Superior temporal gyrus (tissue), 1 donor: ENCODE data around the gene CDC42BPB.
"Not testable (repeated sequence)": the region's sequence is repeated elsewhere in the genome, so short reads cannot be mapped to it uniquely, and the experiment has no call there.

Source experiments
- DNase-seq: peaks from one replicate; pipeline ENCODE4 v3.0.0-alpha.2; 2016; ENCODE audit errors: extremely low spot score

Gene CDC42BPB

DNA sequence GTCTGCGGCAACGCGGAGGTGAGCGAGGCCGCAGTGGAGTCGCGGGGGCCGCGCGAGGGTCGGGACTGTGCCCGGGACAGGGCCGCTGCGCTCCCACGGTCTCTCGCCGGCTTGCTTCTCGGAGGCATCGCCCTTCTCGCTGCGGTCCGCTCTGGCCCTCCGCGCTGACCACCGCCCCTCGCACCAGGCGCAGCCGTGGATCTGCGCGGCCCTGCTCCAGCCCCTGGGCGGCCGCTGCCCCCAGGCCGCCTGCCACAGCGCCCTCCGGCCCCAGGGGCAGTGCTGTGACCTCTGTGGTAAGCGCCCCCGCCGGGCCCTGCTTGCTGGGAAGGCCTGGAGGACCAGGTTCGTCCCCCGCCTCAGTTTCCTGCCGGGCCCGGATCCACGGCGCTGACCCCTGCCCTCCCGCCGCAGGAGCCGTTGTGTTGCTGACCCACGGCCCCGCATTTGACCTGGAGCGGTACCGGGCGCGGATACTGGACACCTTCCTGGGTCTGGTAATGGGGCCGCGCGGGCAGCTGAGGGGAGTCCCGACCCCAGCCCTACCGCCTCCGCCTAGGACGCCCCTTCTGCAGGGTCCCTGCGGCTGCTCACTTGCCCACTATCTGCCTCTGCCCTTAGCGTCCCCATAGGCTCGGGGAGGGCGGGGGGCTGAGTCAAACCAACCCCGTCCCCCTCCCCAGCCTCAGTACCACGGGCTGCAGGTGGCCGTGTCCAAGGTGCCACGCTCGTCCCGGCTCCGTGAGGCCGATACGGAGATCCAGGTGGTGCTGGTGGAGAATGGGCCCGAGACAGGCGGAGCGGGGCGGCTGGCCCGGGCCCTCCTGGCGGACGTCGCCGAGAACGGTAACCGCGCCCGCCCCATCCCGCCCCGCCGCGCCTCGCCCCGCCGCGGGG lies 127.9 kb downstream of the CDC42BPB start:
- no peak for DNase-seq

DNA sequence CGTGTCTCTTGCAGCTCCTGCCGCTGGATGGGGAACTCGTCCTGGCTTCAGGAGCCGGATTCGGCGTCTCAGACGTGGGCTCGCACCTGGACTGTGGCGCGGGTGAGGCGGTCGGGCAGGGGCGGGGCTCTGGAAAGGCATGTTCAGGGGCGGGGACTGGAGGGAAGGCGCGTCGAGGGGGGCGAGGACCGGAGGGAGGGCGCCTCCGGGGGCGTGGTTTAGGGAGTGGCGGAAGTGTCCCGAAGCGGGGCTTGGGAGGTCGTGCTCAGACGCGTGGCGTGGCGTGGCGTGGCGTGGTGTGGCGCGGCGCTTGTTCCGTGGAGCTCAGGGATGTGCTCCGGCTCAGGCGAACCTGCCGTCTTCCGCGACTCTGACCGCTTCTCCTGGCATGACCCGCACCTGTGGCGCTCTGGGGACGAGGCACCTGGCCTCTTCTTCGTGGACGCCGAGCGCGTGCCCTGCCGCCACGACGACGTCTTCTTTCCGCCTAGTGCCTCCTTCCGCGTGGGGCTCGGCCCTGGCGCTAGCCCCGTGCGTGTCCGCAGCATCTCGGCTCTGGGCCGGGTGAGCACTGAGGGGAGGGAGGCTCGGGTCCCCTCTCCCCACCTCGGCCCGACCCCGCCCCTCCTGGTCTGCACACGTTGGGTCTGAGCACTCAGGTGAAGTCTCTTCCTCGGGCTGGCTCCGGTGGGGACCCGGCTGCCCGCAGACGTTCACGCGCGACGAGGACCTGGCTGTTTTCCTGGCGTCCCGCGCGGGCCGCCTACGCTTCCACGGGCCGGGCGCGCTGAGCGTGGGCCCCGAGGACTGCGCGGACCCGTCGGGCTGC lies 128.7 kb downstream of the CDC42BPB start:
- no peak for DNase-seq

DNA sequence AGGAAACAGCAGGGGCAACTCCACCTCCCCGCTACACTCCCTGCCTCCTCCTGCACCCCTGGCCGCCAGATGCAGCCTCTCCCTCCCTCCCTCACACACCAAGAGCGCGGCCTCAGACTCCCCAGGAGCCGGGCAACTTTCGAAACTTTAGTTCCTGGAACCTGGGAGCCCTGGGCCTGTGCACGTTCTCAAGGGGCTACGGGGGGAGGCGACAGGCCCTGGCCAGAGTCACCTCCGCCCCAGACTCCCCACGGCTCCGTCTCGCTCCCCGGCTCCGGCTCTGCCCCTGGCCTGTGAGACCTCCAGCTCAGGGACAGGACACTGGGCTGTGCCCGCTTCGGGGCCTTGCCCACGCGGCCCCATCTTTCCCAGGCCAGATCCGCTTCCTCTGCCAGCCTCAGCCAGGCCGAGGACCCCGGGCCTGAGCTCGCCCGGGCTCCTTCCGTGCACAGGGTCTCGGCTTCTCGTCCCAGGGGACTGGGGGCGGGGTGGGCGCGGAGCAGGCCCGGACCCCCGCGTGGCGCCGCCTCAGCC lies 129.4 kb downstream of the CDC42BPB start:
- no peak for DNase-seq

DNA sequence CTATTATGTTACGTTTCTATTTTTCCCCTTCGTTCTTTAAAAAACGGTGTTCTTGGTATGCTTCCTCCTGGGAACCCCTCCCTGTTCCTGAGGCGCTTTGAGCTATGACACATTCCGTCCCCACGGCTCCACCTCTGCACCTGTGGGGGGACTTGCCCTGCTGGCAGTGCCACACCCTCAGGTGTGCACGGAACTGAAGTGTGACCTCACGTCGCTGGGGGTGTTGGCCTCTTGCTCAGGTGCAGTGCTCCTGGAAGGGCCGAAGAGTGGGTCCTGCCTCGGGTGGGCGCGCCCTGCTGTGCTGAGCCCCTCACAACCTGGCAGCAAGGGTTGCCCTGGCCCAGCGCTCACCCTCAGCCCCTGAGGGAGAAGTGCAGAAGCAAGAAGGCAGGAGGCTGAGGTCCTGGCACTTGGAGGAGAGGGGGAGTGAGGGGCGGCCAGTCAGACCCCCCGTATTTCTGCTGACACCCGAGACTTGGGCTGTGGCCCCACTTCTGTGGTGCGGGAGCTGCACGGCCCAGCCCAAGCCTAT lies 129.9 kb downstream of the CDC42BPB start:
- DNase-seq, result no peak

DNA sequence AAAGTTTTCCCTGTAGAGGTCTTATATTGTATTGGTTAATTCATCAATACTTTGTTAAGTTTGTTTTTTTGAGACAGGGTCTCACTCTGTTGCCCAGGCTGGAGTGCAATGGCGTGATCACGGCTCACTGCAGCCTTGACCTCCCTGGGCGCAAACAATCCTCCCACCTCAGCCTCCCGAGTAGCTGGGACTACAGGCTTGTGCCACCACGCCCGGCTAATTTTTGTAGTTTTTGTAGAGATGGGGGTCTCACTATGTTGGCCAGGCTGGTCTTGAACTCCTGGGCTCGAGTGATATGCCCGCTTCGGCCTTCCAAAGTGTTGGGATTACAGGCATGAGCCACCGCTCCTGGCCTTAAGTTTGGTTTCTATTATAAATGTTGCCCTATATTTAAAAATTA lies 130.5 kb downstream of the CDC42BPB start:
- DNase-seq, result not testable (repeated sequence)

DNA sequence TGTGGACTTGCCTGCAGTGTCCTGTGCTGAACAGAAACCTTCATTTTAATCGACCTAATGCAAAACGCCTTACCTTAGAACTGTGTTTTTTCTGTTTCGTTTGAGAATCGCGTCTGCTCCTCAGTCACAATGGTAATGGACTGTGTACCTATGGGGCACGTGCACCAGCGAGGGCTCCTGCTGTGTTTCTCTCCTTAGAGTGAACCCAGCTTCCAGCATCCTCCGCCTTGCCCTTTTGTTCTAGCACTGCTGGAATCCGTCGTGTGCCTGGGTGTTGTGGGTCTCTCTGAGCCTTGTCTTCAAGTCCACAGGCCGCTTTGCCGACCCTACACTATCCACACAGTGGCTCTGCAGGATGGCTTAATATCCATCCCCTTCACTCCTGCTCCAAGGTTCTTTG lies 131.2 kb downstream of the CDC42BPB start:
- no peak for DNase-seq

DNA sequence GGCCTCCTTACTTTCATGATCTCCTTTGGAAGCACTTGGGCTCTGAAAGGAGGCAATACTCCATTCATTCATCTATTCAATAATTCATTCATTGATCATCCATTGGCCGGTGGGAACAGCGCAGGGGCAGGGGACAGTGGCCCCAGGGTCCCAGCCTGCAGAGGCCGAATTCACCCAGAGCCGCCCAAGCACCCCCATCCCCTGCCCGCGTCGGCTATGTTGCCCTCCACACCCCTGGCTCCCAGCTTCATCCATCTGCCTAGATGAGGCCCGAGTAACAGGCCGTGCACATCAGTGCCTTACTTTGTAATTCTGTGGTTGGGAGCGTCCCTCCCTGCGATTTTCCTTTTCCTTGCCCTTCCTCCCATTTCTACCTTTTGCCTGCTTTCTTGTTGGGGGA lies 131.7 kb downstream of the CDC42BPB start:
- DNase-seq, result no peak

DNA sequence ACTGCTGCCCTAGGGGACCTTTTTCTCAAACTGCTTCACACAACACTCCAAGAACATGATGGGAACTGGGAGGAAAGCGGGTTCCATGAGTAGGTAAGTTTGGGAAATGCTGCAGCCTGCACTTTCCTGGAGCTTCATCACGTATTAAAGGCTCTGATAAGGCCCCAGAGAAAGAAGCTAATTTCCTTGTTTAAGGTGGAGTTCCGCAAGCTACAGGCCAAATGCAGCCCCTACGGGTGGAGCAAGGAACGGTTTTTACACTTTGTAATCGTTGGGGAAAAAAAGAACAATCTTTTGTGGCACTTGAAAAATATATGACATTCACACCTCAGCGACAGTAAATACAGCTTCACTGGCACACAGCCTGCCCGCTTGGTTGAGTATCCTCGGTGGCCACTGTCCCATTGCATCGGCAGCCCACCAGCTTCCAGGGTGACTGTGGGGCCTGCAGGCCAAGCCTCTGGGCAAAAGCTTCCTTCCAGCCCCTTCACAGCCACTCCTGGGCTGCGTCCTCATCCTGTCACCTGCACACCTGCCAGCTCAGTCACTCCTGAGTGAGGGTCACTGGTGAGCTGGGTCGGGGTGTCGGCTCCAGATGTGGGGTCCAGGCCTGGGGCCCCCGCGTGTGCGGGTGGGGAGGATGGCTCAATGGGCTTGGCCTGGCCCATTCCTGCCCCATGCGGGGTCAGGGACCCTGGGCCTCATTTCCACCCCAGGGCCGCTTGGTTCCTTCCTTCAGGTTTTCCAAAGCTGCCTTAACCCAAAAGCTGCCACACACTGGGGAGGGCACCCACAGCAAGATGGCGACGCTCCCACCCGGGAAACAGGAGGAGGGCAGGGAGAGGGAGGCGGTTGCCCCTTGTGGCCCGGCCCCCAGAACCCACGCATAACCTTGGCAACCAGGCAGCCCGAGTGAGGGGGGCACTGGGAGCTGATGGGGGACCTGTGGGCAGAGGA lies 132.4 kb downstream of the CDC42BPB start:
- DNase-seq, result no peak

DNA sequence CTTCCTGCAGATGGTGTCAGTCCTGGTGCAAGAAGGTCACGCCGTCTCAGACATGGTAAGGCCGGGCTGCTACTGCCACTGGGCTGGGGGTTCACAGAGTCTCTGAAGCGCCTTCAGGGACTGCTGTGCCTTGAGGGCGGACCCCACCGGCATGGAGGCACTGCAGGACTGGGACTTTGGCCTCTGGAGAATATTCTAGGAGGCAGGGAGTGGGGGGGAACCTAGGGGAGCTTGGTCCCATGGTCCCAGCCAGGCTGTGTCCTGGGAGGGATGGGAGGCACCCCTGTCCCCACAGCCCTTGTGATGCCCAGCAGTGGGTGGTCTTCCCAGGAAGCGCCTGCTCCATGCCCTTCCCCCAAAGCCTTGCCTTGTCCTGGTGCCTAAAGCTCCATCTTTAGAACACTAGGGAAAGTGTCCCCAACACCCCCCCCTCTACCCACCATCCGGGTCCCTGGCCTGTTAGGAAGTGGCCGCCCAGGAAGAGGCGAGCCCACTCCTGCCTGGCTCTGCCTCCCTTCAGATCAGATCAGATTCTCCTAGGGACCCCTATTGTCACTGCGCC lies 133.3 kb downstream of the CDC42BPB start:
- DNase-seq, result no peak

DNA sequence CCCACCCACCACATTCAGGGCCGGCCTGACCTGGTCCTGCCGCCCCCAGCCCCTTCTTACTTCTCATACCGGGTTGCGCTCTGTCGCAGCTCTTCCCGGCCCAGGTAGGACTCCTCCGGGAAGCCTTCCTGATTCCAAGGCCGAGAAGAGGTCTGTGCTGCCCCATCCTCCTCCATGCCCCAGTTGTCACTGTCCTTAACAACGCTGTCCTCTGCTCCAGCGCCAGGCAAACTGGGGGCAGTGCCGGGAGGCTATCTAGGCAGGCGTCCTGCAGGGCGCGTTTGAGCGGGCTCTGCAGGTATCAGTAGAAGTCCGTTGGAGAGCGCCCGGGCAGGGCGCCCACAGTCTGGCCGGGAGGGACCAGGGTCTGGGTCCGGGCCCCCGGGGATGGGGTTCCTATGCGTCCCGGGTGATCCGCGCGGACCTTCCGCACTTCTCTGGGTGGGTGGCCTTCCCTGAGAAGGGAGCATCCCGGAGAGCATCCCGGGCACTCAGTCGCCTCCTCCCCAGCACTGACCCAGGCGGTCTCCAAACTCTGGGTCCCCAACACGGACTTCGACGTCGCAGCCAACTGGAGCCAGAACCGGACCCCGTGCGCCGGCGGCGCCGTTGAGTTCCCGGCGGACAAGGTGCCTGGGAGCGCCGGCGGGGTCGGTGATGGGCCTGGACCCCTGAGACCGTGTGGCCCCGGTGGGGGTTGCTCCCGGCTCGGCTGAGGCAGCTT lies 134.0 kb downstream of the CDC42BPB start:
- DNase-seq, result no peak

DNA sequence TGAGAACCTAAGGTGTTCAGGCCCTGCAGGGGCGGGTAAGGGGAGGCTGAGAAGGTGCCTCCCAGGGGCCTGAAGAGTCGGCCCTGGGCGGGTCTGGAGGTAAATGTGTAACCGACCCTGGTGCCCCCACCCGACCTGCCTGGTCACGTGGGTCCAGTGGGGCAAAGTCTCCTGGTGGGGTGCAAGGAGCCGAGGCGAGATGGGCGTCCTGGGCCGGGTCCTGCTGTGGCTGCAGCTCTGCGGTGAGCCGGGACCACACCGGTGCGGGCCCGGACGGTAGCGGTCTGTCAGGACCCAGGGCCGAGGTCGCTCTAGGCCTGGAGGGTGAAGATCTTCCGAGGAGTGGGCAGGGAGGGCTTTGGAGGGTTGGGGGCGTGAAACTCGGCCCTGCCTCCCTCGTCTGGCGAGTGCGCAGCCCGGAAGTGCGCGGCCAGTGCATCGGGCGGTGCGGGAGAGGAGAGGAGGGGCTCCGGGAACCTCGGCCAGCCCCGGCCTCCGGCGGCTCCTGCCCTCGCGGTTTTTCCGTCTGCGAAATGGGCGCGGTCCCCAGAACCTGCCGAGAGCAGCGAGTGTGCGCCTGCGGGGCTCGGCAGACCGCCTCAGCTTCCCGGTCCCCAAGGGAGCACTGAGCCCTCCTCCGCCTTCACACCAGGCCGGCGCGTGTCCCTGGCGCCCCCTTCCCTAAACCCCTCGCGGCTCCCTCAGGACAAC lies 134.7 kb downstream of the CDC42BPB start, which contains the start of gene AMN:
AMN (plus strand) TSS at position 174 of the 711 bp plus-strand sequence; CDS start at position 200, 26 bp downstream.
- no peak for DNase-seq

DNA sequence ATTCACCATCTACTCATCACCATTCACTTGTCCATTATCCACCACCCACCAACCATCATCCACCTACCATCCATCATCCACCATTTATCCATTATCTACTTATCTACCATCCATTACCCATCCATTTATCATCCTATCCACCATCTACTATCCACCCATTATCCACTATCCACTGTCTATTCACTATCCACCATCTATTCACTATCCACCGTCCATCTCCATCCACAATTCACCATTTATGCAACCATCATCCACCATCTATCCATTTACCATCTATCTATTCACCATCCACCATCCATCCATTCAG lies 136.4 kb downstream of the CDC42BPB start:
- DNase-seq, result no peak

DNA sequence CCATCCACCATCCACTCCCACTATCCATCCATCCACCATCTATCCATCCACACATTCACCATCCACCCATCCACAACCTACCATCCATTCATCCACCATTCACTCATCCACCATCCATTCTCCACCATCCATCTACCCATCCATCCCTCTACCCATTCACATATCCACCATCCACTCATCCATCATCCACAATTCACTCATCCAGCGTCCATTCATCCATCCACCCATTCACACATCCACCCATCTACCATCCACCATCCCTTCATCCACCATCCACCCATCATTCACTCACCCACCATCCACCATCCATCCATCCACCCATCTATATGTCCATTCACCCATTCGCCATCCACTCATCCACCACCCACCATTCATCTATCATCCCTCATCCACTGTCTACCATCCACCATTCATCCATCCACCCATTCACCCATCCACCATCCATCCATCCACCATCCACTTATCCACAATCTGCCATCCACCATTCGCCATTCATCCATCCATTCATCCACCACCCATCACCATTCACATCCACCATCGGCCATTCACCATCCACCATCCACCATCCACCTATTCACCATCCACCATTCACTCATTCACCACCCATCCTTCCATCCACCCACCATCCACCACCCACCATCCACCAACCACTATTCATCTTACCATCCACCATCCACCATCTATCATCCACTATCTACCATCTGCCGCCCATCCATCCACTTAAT lies 136.9 kb downstream of the CDC42BPB start:
- DNase-seq, result no peak

DNA sequence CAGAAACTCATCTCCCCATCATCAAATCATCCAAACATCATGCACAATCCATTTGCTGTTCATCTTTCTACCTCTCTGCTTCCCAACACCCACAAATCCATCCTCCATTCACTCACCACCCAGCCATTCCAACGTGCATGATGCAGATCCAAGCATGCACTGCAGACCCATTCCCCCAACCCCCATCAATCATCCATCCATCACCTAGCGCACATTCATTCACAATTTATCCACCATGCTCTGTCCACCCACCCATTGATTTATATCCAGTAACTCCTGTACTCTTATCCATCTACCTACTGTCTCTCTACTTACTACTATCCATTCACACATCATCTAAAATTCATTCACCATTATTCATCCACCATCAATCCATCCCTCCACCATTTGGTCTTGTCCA lies 138.9 kb downstream of the CDC42BPB start:
- DNase-seq, result no peak

DNA sequence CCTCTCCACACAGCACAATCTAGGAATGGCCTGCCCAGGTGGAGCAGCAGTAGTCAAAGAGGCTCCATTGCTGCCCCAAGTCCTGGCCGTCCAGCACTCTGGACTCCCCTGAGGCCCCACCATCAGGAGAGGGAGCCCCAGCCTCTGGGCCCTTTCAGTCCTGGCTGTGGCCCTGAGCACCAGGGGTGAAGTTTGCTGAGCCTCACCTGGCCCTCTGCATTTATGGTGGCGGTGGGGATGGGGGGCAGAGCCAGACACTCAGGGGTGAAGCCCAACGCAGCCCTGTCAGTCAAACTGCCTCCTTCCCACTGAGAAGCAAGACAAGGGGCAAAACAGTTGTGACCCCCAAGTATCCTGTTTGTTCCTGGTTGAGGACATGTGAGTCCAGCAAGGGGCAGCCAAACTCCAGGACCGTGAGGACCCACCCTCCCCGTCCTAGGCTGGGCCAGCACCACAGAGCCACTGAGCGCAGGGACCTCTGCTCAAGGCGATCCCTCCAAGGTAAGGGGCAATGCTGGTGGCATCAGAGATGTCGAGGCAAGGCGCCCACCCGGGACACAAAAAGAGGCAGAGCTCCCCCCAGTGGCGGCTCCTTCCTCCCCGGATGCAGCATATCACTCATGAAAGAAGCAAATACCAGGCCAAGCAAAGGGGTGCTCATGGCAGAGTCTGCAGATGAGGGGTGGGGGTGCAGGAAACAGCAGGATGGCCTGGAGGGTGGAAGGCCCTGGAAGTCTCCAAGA lies 139.7 kb downstream of the CDC42BPB start:
- peak; percentile 37 for DNase-seq

DNA sequence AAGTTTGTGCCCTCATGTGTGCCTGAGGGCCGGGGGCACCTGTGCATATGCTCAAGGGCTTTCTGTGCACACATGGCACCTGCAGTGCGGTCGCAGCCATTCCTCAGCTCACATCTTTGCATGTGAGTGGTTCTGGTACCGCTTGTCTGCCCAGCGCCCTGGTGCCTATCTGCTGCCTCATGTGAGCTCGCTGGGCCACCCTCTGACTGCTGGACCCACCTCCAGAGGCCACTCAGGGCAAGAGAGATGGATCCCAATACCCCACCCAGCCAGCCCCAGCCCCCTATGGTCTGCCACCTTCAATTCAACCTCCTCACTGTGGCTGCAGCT lies 140.3 kb downstream of the CDC42BPB start:
- no peak for DNase-seq

DNA sequence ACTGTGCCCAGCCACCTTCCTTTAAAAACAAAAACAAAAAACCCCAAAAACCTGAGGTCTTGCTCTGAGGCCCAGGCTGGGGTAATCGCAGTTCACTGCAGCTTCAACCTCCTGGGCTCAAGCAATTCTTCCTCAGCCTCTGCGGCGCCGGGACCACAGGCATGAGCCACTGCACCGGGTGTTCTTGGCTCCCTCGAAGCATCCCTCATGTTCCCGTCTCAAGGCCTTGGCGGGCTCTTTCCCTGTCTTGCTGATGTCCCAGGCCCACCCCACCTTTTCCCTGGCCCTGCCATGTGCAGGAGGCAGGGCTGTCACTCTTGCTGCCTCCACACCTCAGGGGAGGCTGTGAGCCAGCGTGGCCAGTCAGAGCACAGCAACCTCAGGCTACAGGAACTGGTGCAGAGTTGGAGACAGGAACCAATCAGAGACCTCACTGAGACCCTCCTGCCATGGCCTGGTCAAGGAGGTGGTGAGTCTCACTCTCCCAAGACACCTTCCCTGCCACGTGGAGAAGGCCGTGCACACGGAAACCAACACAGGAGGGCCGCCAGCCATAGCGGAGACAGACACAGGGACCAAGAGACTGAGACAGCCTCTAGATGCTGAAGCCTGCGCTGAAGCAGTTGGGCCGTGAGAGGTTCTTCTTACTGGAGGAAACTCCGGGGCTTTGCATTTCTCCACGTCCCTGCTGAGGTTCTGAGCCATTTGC lies 140.8 kb downstream of the CDC42BPB start:
- DNase-seq, result no peak
